ENCODE results near the gene NPM1.

The NPM1 gene

DNA sequence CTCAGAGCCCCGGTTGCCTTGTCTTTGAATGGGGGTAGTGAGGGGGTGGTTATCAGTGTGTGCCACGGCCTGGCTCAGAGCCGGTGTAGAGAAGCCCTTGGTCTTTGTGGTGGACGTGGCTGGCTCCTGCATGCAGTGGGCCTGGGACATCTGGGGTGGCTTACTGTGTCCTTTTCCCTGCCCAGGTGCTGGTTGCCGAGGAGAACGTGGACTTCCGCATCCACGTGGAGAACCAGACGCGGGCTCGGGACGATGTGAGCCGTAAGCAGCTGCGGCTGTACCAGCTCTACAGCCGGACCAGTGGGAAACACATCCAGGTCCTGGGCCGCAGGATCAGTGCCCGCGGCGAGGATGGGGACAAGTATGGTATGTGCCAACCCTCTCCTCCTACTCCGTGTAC, 48.3 kb downstream of the NPM1 start:
- Histone ChIP-seq H3K27me3 (ENCODE audit: control insufficient read depth, insufficient read depth, low read length) (no peaks in the 10 kb centered on the region), H3K4me3 (ENCODE audit: low read length) (no peak overlapping the region), H3K36me3 (ENCODE audit: control insufficient read depth, insufficient read depth, low read length) (no peaks in the 10 kb centered on the region), H3K9ac (ENCODE audit: low read length) (no peak overlapping the region), H3K4me1 (ENCODE audit: control insufficient read depth, insufficient read depth, low read length) (peaks cover 16% of the 10 kb centered on the region), H3K9me3 (ENCODE audit: control insufficient read depth, low read length) (no peaks in the 10 kb centered on the region)

DNA sequence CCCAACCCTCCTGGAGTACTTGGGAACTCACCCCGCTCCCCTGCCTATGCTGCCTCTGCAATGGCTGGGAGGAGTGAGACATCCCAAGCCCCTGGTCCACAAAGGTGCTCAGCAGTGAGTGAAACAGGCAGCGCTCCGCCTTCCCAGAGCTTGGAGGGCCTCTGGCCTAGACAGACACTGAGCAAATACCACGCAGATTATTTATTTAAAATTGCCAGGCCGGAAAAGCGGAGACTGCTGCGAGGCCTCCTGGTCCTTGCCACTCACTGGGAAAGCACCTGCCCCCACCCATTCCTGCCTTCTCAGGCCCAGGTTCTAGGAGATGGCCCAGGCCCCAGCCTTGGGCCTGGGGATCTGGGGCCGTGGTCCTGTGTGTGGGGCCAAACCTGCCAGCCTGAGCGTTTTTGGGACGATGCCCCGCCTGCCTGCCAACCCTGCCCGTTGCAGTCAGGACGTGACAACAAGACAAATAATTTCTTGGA, 49.2 kb downstream of the NPM1 start:
- H3K9me3 ChIP-seq (ENCODE audit: control insufficient read depth, low read length): no peaks in the 10 kb centered on the region
- no peaks in the 10 kb centered on the region for H3K36me3 ChIP-seq (ENCODE audit: control insufficient read depth, insufficient read depth, low read length)
- no peak overlapping the region for H3K9ac ChIP-seq (ENCODE audit: low read length)
- H3K4me3 ChIP-seq (ENCODE audit: low read length): no peak overlapping the region
- H3K4me1 ChIP-seq (ENCODE audit: control insufficient read depth, insufficient read depth, low read length): peaks cover 16% of the 10 kb centered on the region
- no peaks in the 10 kb centered on the region for H3K27me3 ChIP-seq (ENCODE audit: control insufficient read depth, insufficient read depth, low read length)

DNA sequence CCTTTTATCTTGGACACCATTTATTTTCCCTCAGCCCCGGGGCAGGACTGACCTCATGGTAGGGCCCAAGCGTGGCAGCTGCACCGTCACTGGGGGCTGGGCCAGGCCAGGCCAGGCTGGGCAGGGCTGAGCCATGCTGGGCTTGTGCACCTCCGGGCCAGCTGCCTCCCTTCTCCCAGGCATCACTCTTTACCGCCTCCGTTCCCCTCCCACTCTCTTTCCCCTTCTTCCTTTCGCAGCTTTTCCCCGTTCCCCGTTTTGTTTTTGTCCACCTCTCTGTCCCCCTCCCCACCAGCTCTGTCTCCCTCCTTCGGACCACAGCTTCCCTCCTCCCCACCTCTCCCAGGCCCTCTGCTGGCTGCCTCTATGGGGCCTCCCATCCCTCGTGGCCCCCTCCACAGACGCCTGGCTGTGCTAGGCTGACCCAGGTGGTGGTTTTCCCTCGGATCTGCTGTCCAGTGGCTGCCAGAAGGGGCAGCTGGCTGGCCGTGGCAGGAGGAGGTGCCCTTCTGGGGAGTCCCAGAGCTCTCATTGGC, 49.7 kb downstream of the NPM1 start:
- H3K9ac ChIP-seq (ENCODE audit: low read length): no peak overlapping the region
- no peaks in the 10 kb centered on the region for H3K9me3 ChIP-seq (ENCODE audit: control insufficient read depth, low read length)
- peaks cover 16% of the 10 kb centered on the region for H3K4me1 ChIP-seq (ENCODE audit: control insufficient read depth, insufficient read depth, low read length)
- H3K4me3 ChIP-seq (ENCODE audit: low read length): no peak overlapping the region
- H3K36me3 ChIP-seq (ENCODE audit: control insufficient read depth, insufficient read depth, low read length): no peaks in the 10 kb centered on the region
- no peaks in the 10 kb centered on the region for H3K27me3 ChIP-seq (ENCODE audit: control insufficient read depth, insufficient read depth, low read length)

DNA sequence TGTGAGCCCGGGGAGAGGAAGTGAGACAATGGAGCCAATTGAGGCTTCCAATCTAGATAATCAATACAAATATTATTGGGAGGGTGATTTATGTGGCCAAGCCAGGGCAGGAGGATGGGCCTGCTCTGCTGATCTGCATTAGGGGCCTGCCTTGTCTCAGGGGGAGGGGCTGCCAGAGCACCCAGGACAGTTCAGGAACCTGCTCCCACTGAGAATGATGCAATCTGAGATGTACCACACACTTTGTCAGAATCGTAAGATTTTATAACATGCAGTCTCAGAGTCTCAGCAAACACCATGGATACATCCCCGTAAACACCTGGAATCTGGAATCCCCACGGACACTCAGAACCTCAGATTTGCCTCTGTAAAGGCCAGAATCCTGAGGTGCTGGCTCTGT, 51.1 kb downstream of the NPM1 start:
- Histone ChIP-seq H3K9me3 (ENCODE audit: control insufficient read depth, low read length) (no peaks in the 10 kb centered on the region), H3K4me1 (ENCODE audit: control insufficient read depth, insufficient read depth, low read length) (peaks cover 16% of the 10 kb centered on the region), H3K27me3 (ENCODE audit: control insufficient read depth, insufficient read depth, low read length) (no peaks in the 10 kb centered on the region)

DNA sequence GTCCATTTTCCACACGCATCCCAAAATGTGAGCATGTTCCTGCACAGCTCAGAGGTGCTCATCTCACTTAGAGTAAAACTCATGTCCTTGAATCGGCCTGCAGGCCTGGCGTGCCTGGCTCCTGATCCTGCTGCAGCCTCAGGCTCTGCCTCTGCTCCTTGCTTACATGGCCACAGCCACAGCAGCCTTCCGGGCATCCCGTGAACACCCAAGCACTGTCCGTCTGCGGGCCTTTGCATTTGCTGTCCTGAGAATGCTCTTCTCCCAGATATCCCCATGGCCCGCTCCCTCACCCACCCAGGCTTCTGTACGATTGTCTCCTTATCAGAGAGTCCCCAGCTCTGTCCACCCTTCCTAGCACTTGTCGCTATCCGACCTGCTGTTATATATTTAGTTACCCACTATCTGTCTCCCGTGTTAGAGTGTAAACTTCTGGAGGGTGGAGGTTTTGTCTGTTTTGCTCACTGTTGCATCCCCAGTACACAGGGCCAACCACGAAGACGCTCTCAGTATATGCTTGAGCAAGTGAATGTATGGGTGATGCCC, 53.7 kb downstream of the NPM1 start:
- Histone ChIP-seq H3K9ac (ENCODE audit: low read length) (no peak overlapping the region), H3K27me3 (ENCODE audit: control insufficient read depth, insufficient read depth, low read length) (no peaks in the 10 kb centered on the region), H3K9me3 (ENCODE audit: control insufficient read depth, low read length) (no peaks in the 10 kb centered on the region), H3K4me3 (ENCODE audit: low read length) (no peak overlapping the region), H3K36me3 (ENCODE audit: control insufficient read depth, insufficient read depth, low read length) (no peaks in the 10 kb centered on the region), H3K4me1 (ENCODE audit: control insufficient read depth, insufficient read depth, low read length) (peaks cover 16% of the 10 kb centered on the region)

More for the DNA sequence above, 51.1 kb downstream of the NPM1 start:
- Histone ChIP-seq H3K9ac (ENCODE audit: low read length) (no peak overlapping the region), H3K36me3 (ENCODE audit: control insufficient read depth, insufficient read depth, low read length) (no peaks in the 10 kb centered on the region), H3K4me3 (ENCODE audit: low read length) (no peak overlapping the region)

DNA sequence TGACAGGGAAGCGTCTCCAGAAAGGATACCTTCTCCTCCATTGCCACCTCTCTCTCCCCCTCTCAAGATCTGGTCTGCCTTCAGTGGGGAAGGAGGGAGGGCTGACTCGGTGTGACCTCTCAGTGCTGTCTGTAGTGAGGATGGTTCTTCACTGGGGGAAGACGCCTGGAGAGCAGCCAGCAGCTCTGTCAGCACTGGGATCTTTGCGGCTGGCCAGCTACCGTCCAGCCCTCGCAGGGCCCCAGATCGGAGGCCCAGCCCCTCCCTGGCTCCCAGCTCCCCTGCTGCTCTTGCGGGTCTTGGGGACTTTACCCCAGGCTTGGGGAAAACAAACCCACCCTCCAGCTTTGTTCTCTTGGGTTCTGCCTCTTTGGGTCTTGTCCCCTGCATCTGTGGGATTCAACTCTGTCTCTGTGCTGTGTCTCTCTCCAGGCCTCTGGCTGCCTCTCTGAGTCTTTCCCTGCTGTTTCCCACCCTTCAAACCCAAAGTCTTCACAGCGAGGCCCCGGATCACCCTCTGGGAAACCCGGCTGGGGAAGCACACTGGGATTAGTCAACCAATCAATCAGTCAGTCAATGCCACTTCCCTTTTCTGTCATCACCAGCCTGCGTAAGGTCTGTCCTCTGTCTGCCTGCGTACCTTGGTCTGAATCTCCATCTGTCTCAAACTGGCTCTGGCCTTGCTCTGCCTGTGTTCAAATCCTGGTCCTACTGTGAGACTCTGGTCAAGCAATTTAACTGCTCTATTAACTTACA, 54.8 kb downstream of the NPM1 start:
- Histone ChIP-seq H3K9me3 (ENCODE audit: control insufficient read depth, low read length) (no peaks in the 10 kb centered on the region), H3K36me3 (ENCODE audit: control insufficient read depth, insufficient read depth, low read length) (no peaks in the 10 kb centered on the region), H3K9ac (ENCODE audit: low read length) (no peak overlapping the region), H3K4me3 (ENCODE audit: low read length) (no peak overlapping the region), H3K27me3 (ENCODE audit: control insufficient read depth, insufficient read depth, low read length) (no peaks in the 10 kb centered on the region), H3K4me1 (ENCODE audit: control insufficient read depth, insufficient read depth, low read length) (peaks cover 7% of the 10 kb centered on the region)

DNA sequence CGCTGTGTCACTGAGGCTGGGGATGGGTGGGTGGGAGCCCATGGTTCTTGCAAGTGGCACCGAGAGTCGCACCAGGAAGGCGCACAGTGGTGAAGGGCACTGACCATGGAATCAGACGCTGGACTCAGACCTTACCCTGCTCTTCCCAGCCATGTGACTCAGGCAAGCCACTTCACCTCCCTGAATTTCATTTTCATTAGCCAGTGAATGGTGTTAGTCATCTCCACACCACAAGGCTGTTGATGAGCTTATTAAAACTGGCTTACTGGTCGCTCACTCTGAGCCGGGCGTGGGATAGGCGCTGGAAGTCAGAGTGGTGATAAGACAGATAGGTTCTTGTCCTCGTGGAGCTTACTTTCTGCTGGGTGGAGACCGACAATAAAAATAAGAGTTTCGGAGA, 56.9 kb downstream of the NPM1 start:
- no peak overlapping the region for H3K9ac ChIP-seq (ENCODE audit: low read length)
- no peaks in the 10 kb centered on the region for H3K36me3 ChIP-seq (ENCODE audit: control insufficient read depth, insufficient read depth, low read length)
- H3K4me3 ChIP-seq (ENCODE audit: low read length): no peak overlapping the region
- H3K4me1 ChIP-seq (ENCODE audit: control insufficient read depth, insufficient read depth, low read length): no peaks in the 10 kb centered on the region
- H3K27me3 ChIP-seq (ENCODE audit: control insufficient read depth, insufficient read depth, low read length): no peaks in the 10 kb centered on the region
- H3K9me3 ChIP-seq (ENCODE audit: control insufficient read depth, low read length): no peaks in the 10 kb centered on the region

DNA sequence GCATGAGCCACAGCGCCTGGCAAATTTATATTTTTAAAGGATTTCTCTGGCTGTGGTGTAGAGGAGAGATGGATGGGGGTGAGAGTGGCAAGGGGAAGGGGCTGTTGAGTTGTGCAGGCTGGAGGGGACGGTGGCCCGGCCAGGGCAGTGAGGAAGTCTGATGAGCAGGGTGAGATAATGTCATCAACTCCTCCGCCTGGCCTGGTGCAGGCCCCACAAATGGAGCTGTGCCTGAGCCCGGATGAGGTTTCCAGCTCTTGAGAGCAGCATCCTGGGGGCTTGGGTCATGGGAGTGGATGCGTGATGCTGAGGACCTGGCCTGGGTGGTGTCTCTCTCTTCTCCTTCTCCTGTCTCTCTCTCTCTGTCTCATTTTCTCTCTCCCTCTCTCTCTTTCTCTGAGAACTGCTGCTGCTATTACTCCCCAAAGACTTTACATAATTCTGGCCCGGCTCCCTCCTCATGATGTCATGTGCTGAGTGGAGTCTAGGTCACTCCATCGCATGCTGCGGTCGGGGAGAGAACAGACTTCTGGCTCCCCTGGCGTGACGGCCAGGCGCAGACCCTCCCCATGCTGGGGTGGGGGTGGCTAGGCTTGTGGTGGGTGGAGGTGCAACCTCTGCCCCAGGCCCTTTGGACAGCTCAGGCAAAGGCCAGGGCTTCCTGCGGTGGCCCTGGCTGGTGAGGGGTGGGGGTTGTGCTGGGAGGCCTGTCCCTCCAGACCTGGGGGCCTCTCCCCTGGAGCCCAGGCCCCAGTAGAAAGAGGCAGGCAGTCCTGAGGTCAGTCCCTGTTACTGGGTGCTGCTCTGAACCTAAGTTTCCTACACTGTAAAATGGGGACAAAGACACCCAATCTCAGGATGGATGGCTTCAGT, 58.2 kb downstream of the NPM1 start:
- Histone ChIP-seq H3K4me3 (ENCODE audit: low read length) (no peak overlapping the region), H3K9ac (ENCODE audit: low read length) (no peak overlapping the region), H3K27me3 (ENCODE audit: control insufficient read depth, insufficient read depth, low read length) (no peaks in the 10 kb centered on the region), H3K9me3 (ENCODE audit: control insufficient read depth, low read length) (no peaks in the 10 kb centered on the region), H3K4me1 (ENCODE audit: control insufficient read depth, insufficient read depth, low read length) (no peaks in the 10 kb centered on the region), H3K36me3 (ENCODE audit: control insufficient read depth, insufficient read depth, low read length) (no peaks in the 10 kb centered on the region)

DNA sequence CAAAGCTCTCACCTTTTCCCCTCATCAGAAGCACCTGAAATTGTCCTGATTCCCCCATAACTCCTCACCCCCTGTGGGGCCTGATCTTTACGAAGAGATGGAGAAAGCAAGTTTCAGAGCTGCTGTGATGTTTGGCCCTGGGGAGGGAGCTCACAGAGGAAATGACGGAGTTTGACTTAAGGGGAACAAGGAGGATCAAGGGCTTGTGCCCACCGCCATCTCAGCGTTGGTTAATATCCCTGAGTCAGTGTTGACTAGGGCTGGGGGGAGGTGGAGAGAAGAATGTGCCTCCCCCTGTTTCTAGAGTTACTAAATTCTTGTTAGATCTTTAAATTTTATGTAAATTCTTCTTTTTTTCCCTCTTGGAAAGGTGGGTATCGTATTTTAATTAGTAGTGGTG, 59.6 kb downstream of the NPM1 start:
- no peaks in the 10 kb centered on the region for H3K9me3 ChIP-seq (ENCODE audit: control insufficient read depth, low read length)
- no peaks in the 10 kb centered on the region for H3K4me1 ChIP-seq (ENCODE audit: control insufficient read depth, insufficient read depth, low read length)
- H3K36me3 ChIP-seq (ENCODE audit: control insufficient read depth, insufficient read depth, low read length): no peaks in the 10 kb centered on the region
- no peak overlapping the region for H3K9ac ChIP-seq (ENCODE audit: low read length)
- H3K27me3 ChIP-seq (ENCODE audit: control insufficient read depth, insufficient read depth, low read length): no peaks in the 10 kb centered on the region
- H3K4me3 ChIP-seq (ENCODE audit: low read length): no peak overlapping the region

DNA sequence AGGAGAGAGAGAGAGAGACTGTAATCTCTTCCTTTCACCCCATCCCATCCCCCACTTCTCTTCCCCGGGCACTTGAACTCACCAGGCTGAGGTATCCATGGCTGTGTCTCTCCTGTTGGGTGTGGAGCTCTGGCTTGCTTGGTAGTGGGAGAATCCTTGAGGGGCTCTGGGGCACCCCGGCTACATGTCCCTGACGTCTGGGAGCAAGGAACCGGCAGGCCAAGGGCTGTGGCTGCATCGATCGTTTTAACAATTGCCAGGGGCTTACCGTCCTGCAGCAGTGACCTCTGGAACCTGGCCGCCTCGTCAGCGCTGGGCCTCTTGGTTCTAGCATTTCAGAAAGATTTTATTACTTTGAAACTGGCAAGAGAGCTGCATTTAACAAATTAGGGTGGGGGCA, 61.8 kb downstream of the NPM1 start:
- H3K4me3 ChIP-seq (ENCODE audit: low read length): no peak overlapping the region
- no peaks in the 10 kb centered on the region for H3K36me3 ChIP-seq (ENCODE audit: control insufficient read depth, insufficient read depth, low read length)
- no peaks in the 10 kb centered on the region for H3K27me3 ChIP-seq (ENCODE audit: control insufficient read depth, insufficient read depth, low read length)
- no peaks in the 10 kb centered on the region for H3K9me3 ChIP-seq (ENCODE audit: control insufficient read depth, low read length)
- no peak overlapping the region for H3K9ac ChIP-seq (ENCODE audit: low read length)
- no peaks in the 10 kb centered on the region for H3K4me1 ChIP-seq (ENCODE audit: control insufficient read depth, insufficient read depth, low read length)

DNA sequence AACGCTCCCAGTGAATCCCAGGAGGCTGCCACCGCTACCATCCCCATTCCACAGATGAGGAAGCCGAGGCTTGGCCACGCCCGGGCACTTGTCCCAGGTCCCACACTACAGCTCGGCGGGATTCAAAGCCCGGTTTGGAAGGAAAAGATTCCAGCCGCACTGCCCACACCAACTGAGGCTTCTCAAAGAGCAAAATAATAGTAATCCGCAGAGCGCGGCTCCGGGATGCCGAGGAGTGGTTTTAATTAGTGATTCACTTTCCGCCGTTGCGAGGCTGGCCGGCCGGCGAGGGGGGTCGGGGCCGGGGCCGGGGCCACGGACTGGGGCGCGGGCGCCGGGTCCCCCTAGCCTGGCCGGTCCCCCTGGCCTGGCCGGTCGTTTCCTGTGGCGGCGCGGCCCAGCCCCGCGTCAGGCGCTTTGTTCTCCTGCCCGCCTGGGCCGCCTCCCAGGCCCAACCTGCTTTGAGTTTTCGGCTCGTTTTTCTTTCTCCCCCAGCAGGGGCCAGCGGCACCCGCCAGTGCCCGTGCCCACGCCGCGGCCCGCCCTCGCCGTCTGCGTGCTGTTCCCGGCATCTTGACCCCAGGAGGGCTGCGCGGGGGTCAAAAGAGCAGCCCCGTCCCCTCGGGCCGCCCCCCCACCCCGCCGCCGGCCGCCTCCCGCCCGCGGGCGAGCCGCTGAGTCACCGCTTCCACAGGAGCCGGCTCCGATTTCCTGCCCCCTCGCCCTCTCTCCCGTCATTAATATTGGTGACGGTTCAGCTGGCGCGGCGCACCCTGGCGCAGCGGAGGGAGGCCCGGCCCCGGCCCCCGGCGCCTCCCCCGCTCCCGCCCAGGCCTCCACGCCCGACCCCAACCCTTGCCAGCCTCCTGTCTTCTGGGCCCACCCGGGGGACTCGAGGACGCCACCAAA, 63.0 kb downstream of the NPM1 start:
- H3K9me3 ChIP-seq (ENCODE audit: control insufficient read depth, low read length): no peaks in the 10 kb centered on the region
- no peaks in the 10 kb centered on the region for H3K27me3 ChIP-seq (ENCODE audit: control insufficient read depth, insufficient read depth, low read length)
- H3K36me3 ChIP-seq (ENCODE audit: control insufficient read depth, insufficient read depth, low read length): no peaks in the 10 kb centered on the region
- no peak overlapping the region for H3K4me3 ChIP-seq (ENCODE audit: low read length)
- H3K9ac ChIP-seq (ENCODE audit: low read length): peak overlapping the region; percentile 62
- H3K4me1 ChIP-seq (ENCODE audit: control insufficient read depth, insufficient read depth, low read length): no peaks in the 10 kb centered on the region
